H9 (cell line): Measurements from ENCODE around the gene PJA1. TPM values are rescaled to one million over a fixed set of nuclear protein-coding genes. Genes with fewer than 3 reads are reported as not detected.

ENCODE experiments used
- DNase-seq: peaks from one replicate; pipeline ENCODE4 v3.0.0-alpha.2; 2017
- H2AFZ ChIP-seq: one replicate; pipeline ENCODE4 v1.6.1; 2013; ENCODE audit warnings: mild to moderate bottlenecking, low read length, control low read depth, moderate library complexity
- H2AK5ac ChIP-seq: 2 replicates; pipeline ENCODE4 v1.6.1; 2013; ENCODE audit warnings: low read length, control low read depth, mixed read lengths; ENCODE audit not compliant: insufficient read length
- H2BK120ac ChIP-seq: one replicate; pipeline ENCODE4 v1.6.1; 2013; ENCODE audit warnings: low read depth, mild to moderate bottlenecking, low read length, control low read depth, inconsistent platforms; ENCODE audit not compliant: poor library complexity, severe bottlenecking
- H2BK12ac ChIP-seq: 2 replicates; pipeline ENCODE4 v1.6.1; 2013; ENCODE audit warnings: low read length, control low read depth, mixed read lengths, low read depth; ENCODE audit not compliant: insufficient read length
- H2BK15ac ChIP-seq: 2 replicates; pipeline ENCODE4 v1.6.1; 2013; ENCODE audit warnings: low read depth, low read length, control low read depth
- H2BK20ac ChIP-seq: one replicate; pipeline ENCODE4 v1.6.1; 2013; ENCODE audit warnings: low read depth, mild to moderate bottlenecking, low read length, control low read depth, inconsistent platforms; ENCODE audit not compliant: poor library complexity, severe bottlenecking
- H2BK5ac ChIP-seq: 2 replicates; pipeline ENCODE4 v1.6.1; 2013; ENCODE audit warnings: low read length, control low read depth, mixed read lengths; ENCODE audit not compliant: insufficient read length
- H3K14ac ChIP-seq: 2 replicates; pipeline ENCODE4 v1.6.1; 2013; ENCODE audit warnings: low read length, control low read depth; ENCODE audit not compliant: insufficient read depth
- H3K18ac ChIP-seq: 2 replicates; pipeline ENCODE4 v1.6.1; 2013; ENCODE audit warnings: low read depth, mild to moderate bottlenecking, mixed read lengths, low read length, control low read depth; ENCODE audit not compliant: insufficient read length
- H3K23ac ChIP-seq: 2 replicates; pipeline ENCODE4 v1.6.1; 2013; ENCODE audit warnings: low read length, control low read depth, mixed read lengths, low read depth; ENCODE audit not compliant: insufficient read length
- H3K23me2 ChIP-seq: 2 replicates; pipeline ENCODE4 v1.6.1; 2013; ENCODE audit warnings: low read depth, mild to moderate bottlenecking, mixed read lengths, low read length, control low read depth; ENCODE audit not compliant: insufficient read length, poor library complexity, severe bottlenecking
- H3K27ac ChIP-seq: 2 replicates; pipeline ENCODE4 v1.5.1; 2013; ENCODE audit warnings: low read length, control low read depth, mixed read lengths, low read depth; ENCODE audit not compliant: insufficient read length
- H3K27me3 ChIP-seq: 2 replicates; pipeline ENCODE4 v1.6.1; 2013; ENCODE audit warnings: low read length, control low read depth, inconsistent platforms; ENCODE audit not compliant: insufficient read depth
- H3K4ac ChIP-seq: 2 replicates; pipeline ENCODE4 v1.6.1; 2013; ENCODE audit warnings: low read depth, mild to moderate bottlenecking, control low read depth, inconsistent platforms, low read length, moderate library complexity
- H3K4me1 ChIP-seq: 2 replicates; pipeline ENCODE4 v1.6.1; 2013; ENCODE audit warnings: low read length, control low read depth, inconsistent platforms; ENCODE audit not compliant: insufficient read depth
- H3K4me2 ChIP-seq: 2 replicates; pipeline ENCODE4 v1.6.1; 2013; ENCODE audit warnings: low read length, control low read depth, mixed read lengths; ENCODE audit not compliant: insufficient read length, insufficient read depth
- H3K56ac ChIP-seq: 2 replicates; pipeline ENCODE4 v1.6.1; 2013; ENCODE audit warnings: low read depth, mild to moderate bottlenecking, mixed read lengths, low read length, control low read depth; ENCODE audit not compliant: insufficient read length
- H3K79me1 ChIP-seq: 2 replicates; pipeline ENCODE4 v1.6.1; 2013; ENCODE audit warnings: low read depth, mild to moderate bottlenecking, moderate library complexity, low read length, control low read depth, inconsistent platforms; ENCODE audit not compliant: insufficient read depth, poor library complexity, severe bottlenecking
- H3K79me2 ChIP-seq: 2 replicates; pipeline ENCODE4 v1.6.1; 2013; ENCODE audit warnings: low read length, control low read depth, inconsistent platforms; ENCODE audit not compliant: insufficient read depth
- H3K9ac ChIP-seq: 2 replicates; pipeline ENCODE4 v1.6.1; 2013; ENCODE audit warnings: low read length, control low read depth, mixed read lengths; ENCODE audit not compliant: insufficient read length; ENCODE audit errors: extremely low read depth
- H3K9me3 ChIP-seq: one replicate; pipeline ENCODE4 v1.6.1; 2013; ENCODE audit warnings: low read depth, low read length, inconsistent platforms; ENCODE audit not compliant: control insufficient read depth
- H3T11ph ChIP-seq: one replicate; pipeline ENCODE4 v1.6.1; 2013; ENCODE audit warnings: mild to moderate bottlenecking, low read length, control low read depth, inconsistent platforms
- H4K20me1 ChIP-seq: one replicate; pipeline ENCODE4 v1.6.1; 2013; ENCODE audit not compliant: control insufficient read depth, insufficient read length, insufficient read depth
- H4K5ac ChIP-seq: 2 replicates; pipeline ENCODE4 v1.6.1; 2013; ENCODE audit warnings: low read depth, mild to moderate bottlenecking, mixed read lengths, low read length, control low read depth; ENCODE audit not compliant: insufficient read length
- H4K8ac ChIP-seq: replicated peaks from 2 replicates; pipeline ENCODE4 v1.6.1; 2013; ENCODE audit warnings: low read length, control low read depth, mixed read lengths, low read depth; ENCODE audit not compliant: insufficient read length
- H4K91ac ChIP-seq: 2 replicates; pipeline ENCODE4 v1.6.1; 2013; ENCODE audit warnings: low read depth, mild to moderate bottlenecking, moderate library complexity, mixed read lengths, low read length, control low read depth; ENCODE audit not compliant: insufficient read length
- H3K27ac Mint-ChIP-seq, 3 experiments: 2 replicates in 2 of 3; 3 replicates in 1 of 3; pipeline ENCODE4 v1.8.0; 2020 to 2021; ENCODE audit warnings: mixed read lengths in 3 of 3, mild to moderate bottlenecking in 1 of 3, moderate library complexity in 1 of 3
- H3K27me3 Mint-ChIP-seq: 2 replicates; pipeline ENCODE4 v1.8.0; 2021; ENCODE audit warnings: low read depth, mild to moderate bottlenecking, moderate library complexity, mixed read lengths
- H3K36me3 Mint-ChIP-seq, 3 experiments: 2 replicates in 2 of 3; 3 replicates in 1 of 3; pipeline ENCODE4 v1.8.0; 2020 to 2021; ENCODE audit warnings: low read depth in 3 of 3, mixed read lengths in 3 of 3; ENCODE audit not compliant: insufficient read depth in 1 of 3
- H3K4me1 Mint-ChIP-seq, 2 experiments: 2 replicates each; pipeline ENCODE4 v1.8.0; 2020; ENCODE audit warnings: mixed read lengths in 2 of 2
- H3K4me3 Mint-ChIP-seq, 2 experiments: 2 replicates in 1 of 2; 3 replicates in 1 of 2; pipeline ENCODE4 v1.8.0; 2020 to 2021; ENCODE audit warnings: mild to moderate bottlenecking in 2 of 2, mixed read lengths in 2 of 2, moderate library complexity in 1 of 2
- H3K9me3 Mint-ChIP-seq, 2 experiments: 2 replicates in 1 of 2; 3 replicates in 1 of 2; pipeline ENCODE4 v1.8.0; 2020; ENCODE audit warnings: mild to moderate bottlenecking in 2 of 2, mixed read lengths in 2 of 2, moderate library complexity in 1 of 2
- WGBS: extraction: QIAGEN DNeasy Blood & Tissue Kit; methylation state at CpG from one replicate; pipeline ENCODE4 v1.1.7; 2013; ENCODE audit warnings: missing lambda C conversion rate, low lambda C conversion rate, mixed read lengths; ENCODE audit not compliant: insufficient read length; ENCODE audit errors: extremely low coverage; 5-methylcytosine and 5-hydroxymethylcytosine counted together
- total RNA-seq: library from RNA; stranded (reverse); gene quantifications from 2 replicates; pipeline ENCODE4 v1.2.1, GENCODE V29; 2021
- TF ChIP-seq, protein P1 (sequence below): fragments of 200-600 bp; sonication (generic); conservative IDR thresholded peaks from 3 replicates; pipeline ENCODE4 v1.8.0; 2021; ENCODE audit warnings: antibody characterized with exemption, mild to moderate bottlenecking

PJA1 gene
- total RNA-seq, 1 experiment from 2014 or later, result 41.4 TPM

DNA sequence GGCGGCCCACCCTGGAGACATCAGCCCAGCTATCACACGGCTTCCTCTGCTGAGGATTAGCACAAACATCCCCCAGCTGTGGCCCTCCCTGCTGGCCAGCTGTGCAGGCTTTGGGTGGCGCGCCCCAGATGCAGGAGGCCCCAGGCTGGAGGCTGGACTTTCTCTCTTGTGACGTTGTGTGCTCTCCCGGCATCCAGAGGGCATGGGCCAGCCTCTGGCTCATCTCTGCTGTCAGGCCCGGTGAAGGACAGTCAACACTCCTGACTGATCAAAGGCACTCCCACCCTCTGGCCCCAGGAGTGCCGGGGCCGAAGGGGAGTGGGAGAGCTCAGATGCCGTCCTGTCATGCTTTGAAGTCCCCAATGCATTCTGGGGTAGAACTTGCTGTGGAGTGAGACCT is 29.9 kb upstream of the PJA1 start:
- no CpG with 5 or more reads among the region's 10 CpGs for WGBS

More for the DNA sequence above, 29.9 kb upstream of the PJA1 start:
- DNase-seq, result no peak
- H3K27me3 ChIP-seq, result no peaks in the 10 kb centered on the region
- no peak overlapping the region for H3T11ph ChIP-seq
- H4K20me1 ChIP-seq, result no peaks in the 10 kb centered on the region
- peaks cover 2% of the 10 kb centered on the region in 2 experiments; a peak in 3 of 4 replicates for H3K4me1 Mint-ChIP-seq
- H4K91ac ChIP-seq, result no peak overlapping the region
- no peak overlapping the region for H3K4ac ChIP-seq
- no peak overlapping the region for H2BK20ac ChIP-seq
- no peaks in the 10 kb centered on the region for H3K23me2 ChIP-seq
- no peaks in the 10 kb centered on the region for H3K79me2 ChIP-seq
- H3K36me3 Mint-ChIP-seq, result 0 out of 7 replicates have a peak, but pooled peaks cover 0 to 3% (median 0%) of the 10 kb centered on the region in 3 experiments
- no peak overlapping the region for H3K27ac Mint-ChIP-seq
- TF ChIP-seq, protein P1, sequence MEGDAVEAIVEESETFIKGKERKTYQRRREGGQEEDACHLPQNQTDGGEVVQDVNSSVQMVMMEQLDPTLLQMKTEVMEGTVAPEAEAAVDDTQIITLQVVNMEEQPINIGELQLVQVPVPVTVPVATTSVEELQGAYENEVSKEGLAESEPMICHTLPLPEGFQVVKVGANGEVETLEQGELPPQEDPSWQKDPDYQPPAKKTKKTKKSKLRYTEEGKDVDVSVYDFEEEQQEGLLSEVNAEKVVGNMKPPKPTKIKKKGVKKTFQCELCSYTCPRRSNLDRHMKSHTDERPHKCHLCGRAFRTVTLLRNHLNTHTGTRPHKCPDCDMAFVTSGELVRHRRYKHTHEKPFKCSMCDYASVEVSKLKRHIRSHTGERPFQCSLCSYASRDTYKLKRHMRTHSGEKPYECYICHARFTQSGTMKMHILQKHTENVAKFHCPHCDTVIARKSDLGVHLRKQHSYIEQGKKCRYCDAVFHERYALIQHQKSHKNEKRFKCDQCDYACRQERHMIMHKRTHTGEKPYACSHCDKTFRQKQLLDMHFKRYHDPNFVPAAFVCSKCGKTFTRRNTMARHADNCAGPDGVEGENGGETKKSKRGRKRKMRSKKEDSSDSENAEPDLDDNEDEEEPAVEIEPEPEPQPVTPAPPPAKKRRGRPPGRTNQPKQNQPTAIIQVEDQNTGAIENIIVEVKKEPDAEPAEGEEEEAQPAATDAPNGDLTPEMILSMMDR, result no peak
- no peak overlapping the region for H3K4me3 Mint-ChIP-seq
- no peaks in the 10 kb centered on the region for H3K4me1 ChIP-seq
- H3K18ac ChIP-seq, result no peak overlapping the region
- no peak overlapping the region for H2AFZ ChIP-seq
- peaks cover 16% of the 10 kb centered on the region for H3K27me3 Mint-ChIP-seq
- peaks cover 74 to 80% of the 10 kb centered on the region in 2 experiments for H3K9me3 Mint-ChIP-seq
- no peaks in the 10 kb centered on the region for H3K79me1 ChIP-seq
- H2AK5ac ChIP-seq, result no peak overlapping the region
- H4K5ac ChIP-seq, result no peak overlapping the region
- no peak overlapping the region for H2BK5ac ChIP-seq
- no peak overlapping the region for H3K27ac ChIP-seq
- H3K23ac ChIP-seq, result no peak overlapping the region
- H2BK15ac ChIP-seq, result no peak overlapping the region
- H2BK120ac ChIP-seq, result no peak overlapping the region
- no peak overlapping the region; the same call in 1 of the 2 replicates for H3K14ac ChIP-seq
- no peak overlapping the region for H2BK12ac ChIP-seq
- H4K8ac ChIP-seq, result no peak overlapping the region
- H3K4me2 ChIP-seq, result no peak overlapping the region
- H3K56ac ChIP-seq, result no peak overlapping the region
- no peak overlapping the region for H3K9ac ChIP-seq
- no peaks in the 10 kb centered on the region for H3K9me3 ChIP-seq
